Measurements from ENCODE around the gene PLEKHJ1. TPM values are rescaled to one million over a fixed set of nuclear protein-coding genes. Genes with fewer than 3 reads are reported as not detected.
A peak's percentile ranks its signal among the peaks of the same experiment; 100 is the strongest.

PLEKHJ1 gene
- total and polyA plus RNA-seq, 2 of the 13 experiments (the other 11 are each of a cell fraction or from before 2014, with no cell fraction given), result 70.5 to 130 TPM

GRCh38 chr19:2233601-2234280 lies 2.4 kb downstream of the PLEKHJ1 start (continued):
- peak; percentile 21 for TF ChIP-seq AGO2 (optimal IDR thresholded peaks at IDR 0.05; ENCODE audit: low read depth, low read length)
- peak; percentile 50 for TF ChIP-seq ZBTB38 (CRISPR knock-in tag; IDR thresholded peaks at IDR 0.05)
- TF ChIP-seq TFE3 (CRISPR knock-in tag; IDR thresholded peaks at IDR 0.05), result no peak
- no peak for TF ChIP-seq PRDM15 (CRISPR knock-in tag; IDR thresholded peaks at IDR 0.05)
- no peak for TF ChIP-seq ZNF274 (CRISPR knock-in tag; IDR thresholded peaks at IDR 0.05)
- peak; percentile 7; the same call in 1 of the 2 replicates for TF ChIP-seq POLR2G (IDR thresholded peaks at IDR 0.05; ENCODE audit: low read depth, low read length)
- TF ChIP-seq ZNF329 (CRISPR knock-in tag; IDR thresholded peaks at IDR 0.05; ENCODE audit: low read depth), result no peak
- TF ChIP-seq ZNF83 (CRISPR knock-in tag; IDR thresholded peaks at IDR 0.05; ENCODE audit: borderline replicate concordance), result no peak
- TF ChIP-seq TFDP1 (CRISPR knock-in tag; IDR thresholded peaks at IDR 0.05; ENCODE audit: borderline replicate concordance), result no peak
- TF ChIP-seq RBFOX2 (IDR thresholded peaks at IDR 0.05; ENCODE audit: low read depth, low read length), result peak; percentile 71
- TF ChIP-seq CBX2 (IDR thresholded peaks at IDR 0.05; ENCODE audit: low read depth, low read length), result no peak
- no peak for TF ChIP-seq CBX2 (CRISPR knock-in tag; IDR thresholded peaks at IDR 0.05; ENCODE audit: low read depth)
- TF ChIP-seq ZNF10 (CRISPR knock-in tag; IDR thresholded peaks at IDR 0.05; ENCODE audit: borderline replicate concordance, low read depth), result no peak
- TF ChIP-seq HMGXB4 (CRISPR knock-in tag; IDR thresholded peaks at IDR 0.05; ENCODE audit: borderline replicate concordance in 1 of 2, low read depth in 1 of 2), result no peak
- TF ChIP-seq JUNB (CRISPR knock-in tag; IDR thresholded peaks at IDR 0.05; ENCODE audit: borderline replicate concordance), result no peak
- TF ChIP-seq ZNF121 (CRISPR knock-in tag; IDR thresholded peaks at IDR 0.05), result peak; percentile 64
- no peak for TF ChIP-seq SIN3B (IDR thresholded peaks at IDR 0.05; ENCODE audit: low read length)
- 0 out of 2 replicates have a peak, but pooled peaks have one; percentile 13 for TF ChIP-seq ZFY (CRISPR knock-in tag; IDR thresholded peaks at IDR 0.05)
- TF ChIP-seq HNF4A (CRISPR knock-in tag; IDR thresholded peaks at IDR 0.05), result peak; percentile 34; the same call in 1 of the 2 replicates
- TF ChIP-seq ZC3H13 (CRISPR knock-in tag; IDR thresholded peaks at IDR 0.05), result no peak
- no peak for TF ChIP-seq ZNF350 (CRISPR knock-in tag; IDR thresholded peaks at IDR 0.05; ENCODE audit: borderline replicate concordance, low read depth)
- 0 out of 2 replicates have a peak, but pooled peaks have one; percentile 16 for TF ChIP-seq MTA1 (CRISPR knock-in tag; IDR thresholded peaks at IDR 0.05; ENCODE audit: borderline replicate concordance)
